Osteoblast (primary cell): ENCODE data around the gene AHNAK. TPM values are rescaled to one million over a fixed set of nuclear protein-coding genes. Genes with fewer than 3 reads are reported as not detected.
"Not testable (repeated sequence)": the region's sequence is repeated elsewhere in the genome, so short reads cannot be mapped to it uniquely, and the experiment has no call there.

Source experiments
- DNase-seq: peaks from one replicate; pipeline ENCODE4 v3.0.0; 2011; ENCODE audit warnings: low spot score, mixed read lengths; ENCODE audit not compliant: insufficient read length; ENCODE audit errors: missing footprints
- H2AFZ ChIP-seq: 2 replicates; pipeline ENCODE4 v1.6.0; 2011; ENCODE audit warnings: mild to moderate bottlenecking, low read length
- H3K27ac ChIP-seq: 2 replicates; pipeline ENCODE4 v1.5.1; 2011; ENCODE audit warnings: mild to moderate bottlenecking, low read depth, low read length, moderate library complexity
- H3K27me3 ChIP-seq: 2 replicates; pipeline ENCODE4 v1.6.0; 2012; ENCODE audit warnings: mild to moderate bottlenecking, control low read depth, inconsistent platforms, low read length, moderate library complexity; ENCODE audit not compliant: insufficient read depth
- H3K36me3 ChIP-seq: 2 replicates; pipeline ENCODE4 v1.5.1; 2011; ENCODE audit warnings: mild to moderate bottlenecking, low read length, control low read depth, moderate library complexity; ENCODE audit not compliant: insufficient read depth
- H3K4me1 ChIP-seq: 2 replicates; pipeline ENCODE4 v1.5.1; 2011; ENCODE audit warnings: mild to moderate bottlenecking, low read length, control low read depth, moderate library complexity; ENCODE audit not compliant: insufficient read depth
- H3K4me2 ChIP-seq: 2 replicates; pipeline ENCODE4 v1.6.0; 2011; ENCODE audit warnings: mild to moderate bottlenecking, low read length; ENCODE audit not compliant: insufficient read depth
- H3K4me3 ChIP-seq: fragments of 200-600 bp; sonication (generic); 3 replicates; pipeline ENCODE4 v1.5.1; 2012; ENCODE audit warnings: mild to moderate bottlenecking, low read length, inconsistent platforms; ENCODE audit not compliant: insufficient read depth
- H3K79me2 ChIP-seq: 2 replicates; pipeline ENCODE4 v1.6.0; 2012; ENCODE audit warnings: mild to moderate bottlenecking, low read length, control low read depth, inconsistent platforms; ENCODE audit not compliant: insufficient read depth
- H3K9me3 ChIP-seq: 2 replicates; pipeline ENCODE4 v1.5.1; 2011; ENCODE audit warnings: low read depth, low read length, control low read depth
- H4K20me1 ChIP-seq: 2 replicates; pipeline ENCODE4 v1.6.0; 2012; ENCODE audit warnings: mild to moderate bottlenecking, low read length, control low read depth; ENCODE audit not compliant: insufficient read depth
- CTCF ChIP-seq: IDR thresholded peaks from 2 replicates; pipeline ENCODE4 v1.5.1; 2011; ENCODE audit warnings: mild to moderate bottlenecking, low read depth, low read length, moderate library complexity; ENCODE audit errors: extremely low read depth
- small RNA-seq: library from RNA; depleted of rRNA; stranded (forward); fragments of <200 nt; gene quantifications from one replicate; pipeline ENCODE3, GENCODE V24; 2012
- total RNA-seq: library from RNA; depleted of rRNA; stranded (reverse); fragments of >200 nt; gene quantifications from 2 replicates; pipeline ENCODE4 v1.2.3, GENCODE V29; 2012

AHNAK gene
- total RNA-seq, 1 donor = 720 TPM

DNA sequence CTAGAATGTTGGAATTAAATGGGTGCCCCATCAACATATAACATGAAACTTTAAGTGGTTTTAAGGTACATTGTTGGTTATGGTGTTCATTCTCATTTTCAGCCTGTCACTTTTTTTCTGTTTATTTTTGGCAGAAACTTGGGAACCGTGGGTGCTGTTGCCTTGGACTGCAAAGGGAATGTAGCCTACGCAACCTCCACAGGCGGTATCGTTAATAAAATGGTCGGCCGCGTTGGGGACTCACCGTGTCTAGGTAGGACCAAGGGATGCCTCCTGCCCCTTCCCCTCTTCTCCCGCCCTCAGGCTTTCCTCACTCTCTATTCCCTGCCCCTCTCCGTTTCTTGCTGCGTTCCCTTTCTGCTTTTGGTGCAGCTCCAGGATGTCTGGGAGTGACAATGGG lies 157.6 kb downstream of the AHNAK start:
- DNase-seq = no peak
- no peaks in the 10 kb centered on the region for H3K36me3 ChIP-seq
- H3K4me1 ChIP-seq = no peaks in the 10 kb centered on the region
- no peak overlapping the region for H3K4me2 ChIP-seq
- H3K79me2 ChIP-seq = no peaks in the 10 kb centered on the region
- no peak overlapping the region for H2AFZ ChIP-seq
- no peaks in the 10 kb centered on the region for H4K20me1 ChIP-seq
- H3K27me3 ChIP-seq = peaks cover 16% of the 10 kb centered on the region
- no peak for TF ChIP-seq CTCF
- no peak overlapping the region for H3K4me3 ChIP-seq
- no peak overlapping the region for H3K27ac ChIP-seq
- no peaks in the 10 kb centered on the region for H3K9me3 ChIP-seq

DNA sequence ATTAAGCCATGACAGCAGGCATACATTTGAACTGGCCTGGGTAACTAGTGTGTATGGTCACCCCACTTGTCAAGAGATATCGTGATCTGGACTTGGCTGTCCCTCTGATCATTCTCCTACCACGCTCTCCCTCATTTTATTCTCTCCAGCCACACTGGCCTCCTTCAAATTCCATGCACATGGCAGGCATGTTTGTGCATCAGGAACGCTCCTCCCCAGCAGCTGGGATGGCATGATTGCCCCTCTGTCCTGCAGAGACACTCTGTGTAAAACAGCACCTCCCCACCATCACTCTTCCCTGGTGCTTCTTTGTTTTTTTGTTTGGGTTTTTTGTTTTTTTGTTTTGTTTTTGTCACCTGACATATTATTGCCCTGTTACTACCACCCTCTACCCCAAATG lies 159.2 kb downstream of the AHNAK start:
- Histone ChIP-seq H4K20me1 (no peaks in the 10 kb centered on the region), H3K4me1 (no peaks in the 10 kb centered on the region), H3K4me2 (no peak overlapping the region), H3K27ac (no peak overlapping the region), H3K4me3 (no peak overlapping the region), H2AFZ (no peak overlapping the region), H3K36me3 (no peaks in the 10 kb centered on the region), H3K9me3 (no peaks in the 10 kb centered on the region), H3K27me3 (peaks cover 16% of the 10 kb centered on the region), H3K79me2 (no peaks in the 10 kb centered on the region)
- TF ChIP-seq CTCF = no peak
- DNase-seq = no peak

DNA sequence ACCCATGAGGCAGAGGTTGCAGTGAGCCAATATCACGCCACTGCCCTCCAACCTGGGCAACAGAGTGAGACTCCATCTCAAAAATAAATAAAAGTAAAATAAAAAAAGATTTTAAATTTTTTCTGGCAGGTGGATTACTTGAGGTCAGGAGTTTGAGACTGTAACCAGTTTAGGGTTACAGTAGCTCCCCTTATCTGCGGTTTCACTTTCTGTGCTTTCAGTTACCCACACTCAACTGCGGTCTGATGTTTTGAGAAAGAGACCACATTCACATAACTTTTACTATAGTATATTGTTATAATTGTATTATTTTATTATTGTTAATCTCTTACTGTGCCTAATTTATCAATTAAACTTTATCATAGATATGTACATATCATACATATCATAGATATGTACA lies 160.5 kb downstream of the AHNAK start:
- H3K4me1 ChIP-seq, DNase-seq, H3K9me3 ChIP-seq, H3K36me3 ChIP-seq, H3K4me2 ChIP-seq, H3K79me2 ChIP-seq, H4K20me1 ChIP-seq, H2AFZ ChIP-seq, H3K4me3 ChIP-seq, H3K27ac ChIP-seq: not testable (repeated sequence)
- peaks cover 14% of the 10 kb centered on the region for H3K27me3 ChIP-seq

DNA sequence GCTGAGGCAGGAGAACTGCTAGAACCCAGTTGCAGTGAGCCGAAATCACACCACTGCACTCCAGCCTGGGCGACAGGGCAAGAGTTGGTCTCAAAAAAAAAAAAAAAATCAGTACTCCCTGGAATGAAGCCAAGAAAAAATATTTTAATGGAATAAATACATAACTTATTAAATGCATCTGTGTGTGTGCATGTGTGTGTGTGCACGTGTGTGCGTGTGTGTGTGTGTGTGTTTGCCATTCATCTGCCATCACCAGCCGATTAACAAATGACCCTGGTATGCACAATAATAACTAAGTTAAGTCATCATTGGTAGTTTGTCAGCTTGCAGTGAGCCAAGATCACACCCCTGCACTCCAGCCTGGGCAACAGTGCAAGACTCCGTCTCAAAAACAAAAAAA lies 162.8 kb downstream of the AHNAK start:
- Histone ChIP-seq H3K9me3 (no peaks in the 10 kb centered on the region), H3K4me3 (no peak overlapping the region), H3K79me2 (no peaks in the 10 kb centered on the region), H3K4me1 (no peaks in the 10 kb centered on the region), H3K27me3 (peaks cover 3% of the 10 kb centered on the region), H3K4me2 (no peak overlapping the region), H4K20me1 (no peaks in the 10 kb centered on the region), H3K36me3 (no peaks in the 10 kb centered on the region), H3K27ac (no peak overlapping the region), H2AFZ (no peak overlapping the region)
- DNase-seq = no peak
- no peak for TF ChIP-seq CTCF

Small RNAs within 50 kb of the gene (small RNA-seq; reads per million reads assigned to genes)
- gene EEF1G (not detected), gene MIR6747 (0.74 reads per million, percentile 8 among the genes with 10 or more reads in this experiment)

Other genes with a start within 250 kb of the AHNAK start
- gene SCGB1D4, start 247.7 kb downstream of the AHNAK start, total RNA-seq = not detected in 2 replicates
- 0.36 and 0.59 TPM in 2 replicates for gene ASRGL1, start 209.4 kb downstream of the AHNAK start, total RNA-seq
- not detected in 2 replicates for gene SCGB1A1, start 127.8 kb downstream of the AHNAK start, total RNA-seq
- gene EEF1G, start 27.1 kb upstream of the AHNAK start, total RNA-seq = 1,004 and 1,049 TPM in 2 replicates
- gene TUT1, start 44.7 kb upstream of the AHNAK start, total RNA-seq = 6.5 and 7.6 TPM in 2 replicates
- 102 and 105 TPM in 2 replicates for gene MTA2, start 55.1 kb upstream of the AHNAK start, total RNA-seq
- 26.4 and 29.5 TPM in 2 replicates for gene EML3, start 66.0 kb upstream of the AHNAK start, total RNA-seq
- 6.5 TPM in 2 replicates for gene ROM1, start 66.5 kb upstream of the AHNAK start, total RNA-seq
- gene B3GAT3, start 75.2 kb upstream of the AHNAK start, total RNA-seq = 27.1 and 30.8 TPM in 2 replicates
- gene GANAB, start 99.8 kb upstream of the AHNAK start, total RNA-seq = 219 and 242 TPM in 2 replicates
- 19.2 and 20.6 TPM in 2 replicates for gene INTS5, start 106.5 kb upstream of the AHNAK start, total RNA-seq
- gene C11orf98, start 118.4 kb upstream of the AHNAK start, total RNA-seq = 13.3 and 17.4 TPM in 2 replicates
- 6.2 and 11.2 TPM in 2 replicates for gene CSKMT, start 118.5 kb upstream of the AHNAK start, total RNA-seq
- gene UQCC3, start 124.9 kb upstream of the AHNAK start, total RNA-seq = 4.4 and 5.8 TPM in 2 replicates
- 7.6 and 8.0 TPM in 2 replicates for gene LBHD1, start 125.5 kb upstream of the AHNAK start, total RNA-seq
- gene UBXN1, start 132.3 kb upstream of the AHNAK start, total RNA-seq = 98.1 and 107 TPM in 2 replicates
- 9.1 and 13.8 TPM in 2 replicates for gene LRRN4CL, start 142.7 kb upstream of the AHNAK start, total RNA-seq
- 63.6 and 67.7 TPM in 2 replicates for gene BSCL2, start 160.6 kb upstream of the AHNAK start, total RNA-seq
- not detected in 2 replicates for gene GNG3, start 160.9 kb upstream of the AHNAK start, total RNA-seq
- 13.0 and 18.8 TPM in 2 replicates for gene HNRNPUL2, start 180.7 kb upstream of the AHNAK start, total RNA-seq
- 34.0 and 35.9 TPM in 2 replicates for gene TTC9C, start 181.7 kb upstream of the AHNAK start, total RNA-seq
- 13.0 TPM in 2 replicates for gene ZBTB3, start 207.4 kb upstream of the AHNAK start, total RNA-seq
- 48.3 and 57.9 TPM in 2 replicates for gene POLR2G, start 214.8 kb upstream of the AHNAK start, total RNA-seq
- 21.2 and 22.1 TPM in 2 replicates for gene TAF6L, start 224.6 kb upstream of the AHNAK start, total RNA-seq
- 37.4 and 51.4 TPM in 2 replicates for gene TMEM179B, start 240.6 kb upstream of the AHNAK start, total RNA-seq
- gene TMEM223, start 245.2 kb upstream of the AHNAK start, total RNA-seq = 9.0 and 11.5 TPM in 2 replicates